IMR-90 (cell line): ENCODE data around the gene CDKL4.

Source experiments
- CHD1 ChIP-seq: IDR thresholded peaks from 2 replicates; pipeline ENCODE4 v1.6.1; 2012; ENCODE audit warnings: low read depth, low read length, improper control_type of control experiment
- FOS ChIP-seq: fragments of 150-350 bp; IDR thresholded peaks from 2 replicates; pipeline ENCODE4 v1.6.1; 2016; ENCODE audit warnings: low read depth, low read length
- MAFK ChIP-seq: IDR thresholded peaks from 2 replicates; pipeline ENCODE4 v1.6.1; 2012; ENCODE audit warnings: low read depth, low read length, improper control_type of control experiment
- POLR2A ChIP-seq: IDR thresholded peaks from 2 replicates; pipeline ENCODE4 v1.6.1; 2012; ENCODE audit warnings: mild to moderate bottlenecking, low read depth, low read length
- RCOR1 ChIP-seq: IDR thresholded peaks from 2 replicates; pipeline ENCODE4 v1.6.1; 2012; ENCODE audit warnings: mild to moderate bottlenecking, low read length, improper control_type of control experiment; ENCODE audit not compliant: insufficient replicate concordance
- RFX5 ChIP-seq: IDR thresholded peaks from 2 replicates; pipeline ENCODE4 v1.8.0; 2012; ENCODE audit warnings: low read depth, mild to moderate bottlenecking, low read length, moderate library complexity
- SMC3 ChIP-seq: fragments of 150-350 bp; IDR thresholded peaks from 2 replicates; pipeline ENCODE4 v1.6.1; 2016; ENCODE audit warnings: low read depth, mild to moderate bottlenecking, antibody characterized with exemption, low read length, moderate library complexity
- TF ChIP-seq, protein P1 (sequence below): conservative IDR thresholded peaks from 2 replicates; pipeline ENCODE4 v1.5.1; 2012; ENCODE audit warnings: mild to moderate bottlenecking, low read depth, low read length, improper control_type of control experiment

DNA sequence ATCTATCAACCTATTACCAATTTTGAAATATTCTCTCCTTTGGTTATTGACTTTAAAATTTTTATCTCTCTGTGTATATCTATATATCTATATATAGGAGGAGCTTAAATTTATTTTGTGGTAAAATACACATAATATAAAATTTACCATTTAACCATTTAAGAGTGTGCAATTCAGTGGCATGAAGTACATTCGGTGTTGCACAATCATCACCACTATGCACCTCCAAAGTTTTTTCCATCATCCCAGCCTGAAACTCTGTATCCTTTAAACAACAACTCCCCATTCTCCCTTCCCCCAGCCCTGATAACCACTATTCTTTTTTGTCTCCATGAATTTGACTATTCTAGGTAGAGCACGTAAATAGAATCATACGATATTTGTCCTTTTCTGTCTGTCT, 49.1 kb downstream of the CDKL4 start:
- TF ChIP-seq RFX5: no peak
- TF ChIP-seq, protein P1, sequence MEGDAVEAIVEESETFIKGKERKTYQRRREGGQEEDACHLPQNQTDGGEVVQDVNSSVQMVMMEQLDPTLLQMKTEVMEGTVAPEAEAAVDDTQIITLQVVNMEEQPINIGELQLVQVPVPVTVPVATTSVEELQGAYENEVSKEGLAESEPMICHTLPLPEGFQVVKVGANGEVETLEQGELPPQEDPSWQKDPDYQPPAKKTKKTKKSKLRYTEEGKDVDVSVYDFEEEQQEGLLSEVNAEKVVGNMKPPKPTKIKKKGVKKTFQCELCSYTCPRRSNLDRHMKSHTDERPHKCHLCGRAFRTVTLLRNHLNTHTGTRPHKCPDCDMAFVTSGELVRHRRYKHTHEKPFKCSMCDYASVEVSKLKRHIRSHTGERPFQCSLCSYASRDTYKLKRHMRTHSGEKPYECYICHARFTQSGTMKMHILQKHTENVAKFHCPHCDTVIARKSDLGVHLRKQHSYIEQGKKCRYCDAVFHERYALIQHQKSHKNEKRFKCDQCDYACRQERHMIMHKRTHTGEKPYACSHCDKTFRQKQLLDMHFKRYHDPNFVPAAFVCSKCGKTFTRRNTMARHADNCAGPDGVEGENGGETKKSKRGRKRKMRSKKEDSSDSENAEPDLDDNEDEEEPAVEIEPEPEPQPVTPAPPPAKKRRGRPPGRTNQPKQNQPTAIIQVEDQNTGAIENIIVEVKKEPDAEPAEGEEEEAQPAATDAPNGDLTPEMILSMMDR: no peak
- no peak for TF ChIP-seq POLR2A
- TF ChIP-seq FOS: no peak
- no peak for TF ChIP-seq CHD1
- no peak for TF ChIP-seq RCOR1
- TF ChIP-seq SMC3: no peak
- no peak for TF ChIP-seq MAFK
